NCI-H2029 treated with DMSO at 0.1 percent for 48 hours (cell line): ENCODE results near the gene SERTAD3.

Experiments
- DNase-seq: peaks from one replicate; lab custom pipeline; 2025; lab: John Stamatoyannopoulos, UW

The SERTAD3 gene

GRCh38 chr19:40425450-40426287 lies 18.5 kb downstream of the SERTAD3 start, which contains the start of gene SERTAD1:
Gene SERTAD1 (minus strand): TSS chr19:40425992. CDS start chr19:40423546, 2,446 bp downstream.
- peak; percentile 98 for DNase-seq

DNA sequence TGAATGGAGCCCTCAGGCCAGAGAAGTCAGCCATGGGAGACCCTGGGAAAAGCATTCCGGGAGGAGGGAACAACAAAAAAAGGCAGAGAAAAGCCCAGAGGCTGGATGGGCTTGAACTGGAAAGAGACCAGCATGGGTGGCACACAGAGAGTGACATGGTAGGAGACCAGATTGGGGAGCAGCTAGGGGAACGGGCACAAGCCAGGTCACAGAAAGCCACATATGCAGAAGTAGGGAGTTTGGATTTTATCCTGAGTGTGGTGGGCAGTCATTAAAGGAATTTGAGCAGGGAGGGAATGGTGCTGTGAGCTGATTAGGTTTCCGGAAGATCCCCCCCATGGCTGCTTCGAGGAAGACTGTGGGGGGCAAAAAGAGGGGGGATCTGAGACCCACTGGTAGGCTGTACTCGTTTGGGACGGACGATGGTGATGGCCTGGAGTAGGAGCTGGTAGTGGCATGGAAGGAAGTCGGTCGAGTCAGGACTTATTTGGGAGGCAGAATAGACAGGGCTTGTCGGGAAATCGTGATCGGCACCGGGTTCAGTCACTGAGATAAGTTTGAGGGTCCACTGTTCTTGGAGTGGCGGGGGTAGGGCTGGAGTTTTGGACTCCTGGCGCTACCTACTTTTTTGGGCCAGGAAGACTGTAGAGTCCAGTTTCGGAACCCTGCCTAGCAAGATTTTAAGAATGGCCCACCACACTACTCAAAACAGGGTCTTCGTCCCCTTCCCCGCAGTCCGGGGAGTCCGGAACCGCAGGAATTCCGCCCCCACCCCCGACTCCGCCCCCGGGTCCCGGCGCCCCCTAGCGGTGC lies 19.3 kb downstream of the SERTAD3 start:
- no peak for DNase-seq

DNA sequence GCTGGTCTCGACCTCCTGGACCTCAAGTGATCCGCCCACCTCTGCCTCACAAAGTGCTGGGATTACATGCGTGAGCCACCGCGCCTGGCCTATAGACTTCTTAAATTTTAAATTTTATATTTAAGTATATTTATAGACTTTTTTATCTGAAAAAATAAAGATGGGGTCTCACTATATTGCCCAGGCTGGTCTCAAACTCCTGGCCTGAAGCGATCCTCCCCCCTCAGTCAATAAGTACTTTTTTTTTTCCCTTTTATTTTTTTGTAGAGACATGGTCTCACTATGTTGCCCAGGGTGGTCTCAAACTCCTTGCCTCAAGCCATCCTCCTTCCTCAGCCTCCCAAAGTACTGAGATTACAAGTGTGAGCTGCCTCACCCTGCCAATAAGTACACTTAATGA lies 20.2 kb downstream of the SERTAD3 start:
- no peak for DNase-seq

GRCh38 chr19:40422748-40423566 lies 21.2 kb downstream of the SERTAD3 start:
- DNase-seq, result no peak

DNA sequence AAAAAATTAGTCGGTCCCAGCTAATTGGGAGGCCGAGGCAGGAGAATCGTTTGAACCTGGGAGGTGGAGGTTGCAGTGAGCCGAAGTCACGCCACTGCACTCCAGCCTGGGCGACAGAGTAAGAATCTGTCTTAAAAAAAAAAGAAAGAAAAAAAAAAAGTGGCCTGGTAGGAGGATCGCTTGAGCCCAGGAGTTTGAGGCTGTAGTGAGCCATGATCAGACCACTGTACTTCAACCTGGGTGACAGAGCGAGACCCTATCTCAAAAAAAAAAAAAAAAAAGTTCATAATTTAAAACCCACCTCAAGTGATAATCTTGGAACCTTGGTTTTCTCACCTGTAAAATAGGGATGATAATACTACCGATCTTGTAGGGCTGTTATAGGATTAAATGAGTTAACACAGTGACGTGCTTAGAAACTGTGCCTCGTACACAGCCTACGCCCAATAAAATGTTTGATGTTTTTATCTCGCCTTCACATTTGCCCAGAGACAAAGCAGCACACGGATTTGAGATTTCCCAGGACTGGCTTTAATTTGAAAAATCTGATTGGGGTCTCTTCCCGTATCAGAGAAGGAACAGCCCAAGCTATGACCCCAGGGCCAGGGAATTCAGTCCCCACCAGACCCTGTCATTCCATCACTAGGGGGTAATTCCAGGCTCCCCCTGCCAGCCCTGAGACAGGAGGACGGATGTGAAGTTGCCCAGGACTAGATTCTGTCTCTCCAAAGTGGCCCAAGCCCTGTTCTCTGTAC lies 22.0 kb downstream of the SERTAD3 start:
- no peak for DNase-seq

- peak; percentile 58 for DNase-seq
Measured at GRCh38 chr19:40420766-40421765, 23.1 kb downstream of the SERTAD3 start.

- DNase-seq, result no peak
Measured at GRCh38 chr19:40420451-40420765, 23.7 kb downstream of the SERTAD3 start.

DNA sequence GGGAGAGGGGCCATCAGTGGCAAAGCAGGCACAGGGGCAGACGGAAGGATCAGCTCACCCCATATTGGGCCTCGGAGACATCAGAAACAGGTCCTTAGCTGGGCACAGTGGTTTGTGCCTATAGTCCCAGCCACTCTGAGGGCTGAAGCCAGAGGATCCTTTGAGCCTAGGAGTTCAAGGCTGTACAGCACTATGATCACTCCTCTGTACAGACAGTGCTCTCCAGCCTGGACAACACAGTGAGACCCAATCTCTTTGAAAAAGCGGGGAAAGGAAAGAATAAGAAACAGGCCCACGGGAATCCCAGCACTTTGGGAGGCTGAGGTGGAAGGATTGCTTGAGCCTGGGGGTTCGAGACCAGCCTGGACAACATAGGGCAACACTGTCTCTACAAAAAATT lies 24.4 kb downstream of the SERTAD3 start:
- no peak for DNase-seq

DNA sequence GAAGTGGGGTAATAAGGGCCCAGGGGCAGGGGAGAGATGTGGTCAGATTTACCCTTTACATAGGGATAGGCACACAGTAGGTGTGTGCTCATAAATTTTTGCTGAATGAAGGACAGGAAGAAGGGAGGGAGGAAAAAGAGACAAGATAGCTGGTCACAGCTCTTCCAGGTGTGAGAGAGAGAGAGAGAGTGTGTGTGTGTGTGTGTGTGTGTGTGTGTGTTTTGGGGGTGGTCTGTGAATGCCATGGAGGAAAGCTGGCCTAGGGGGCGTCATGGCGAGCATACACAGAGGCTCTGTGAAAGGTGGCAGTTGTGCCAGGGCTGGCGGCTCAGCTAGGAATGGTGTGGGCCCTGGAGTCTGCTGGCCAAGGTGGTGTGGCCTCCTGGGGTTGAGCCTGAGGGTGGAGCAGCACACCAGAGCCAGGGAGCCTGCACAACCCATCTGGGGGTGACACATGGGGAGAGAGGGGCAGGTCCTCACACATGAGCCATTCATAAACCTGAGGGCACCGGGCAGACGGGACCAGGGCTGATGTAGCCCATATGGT lies 25.0 kb downstream of the SERTAD3 start:
- no peak for DNase-seq

DNA sequence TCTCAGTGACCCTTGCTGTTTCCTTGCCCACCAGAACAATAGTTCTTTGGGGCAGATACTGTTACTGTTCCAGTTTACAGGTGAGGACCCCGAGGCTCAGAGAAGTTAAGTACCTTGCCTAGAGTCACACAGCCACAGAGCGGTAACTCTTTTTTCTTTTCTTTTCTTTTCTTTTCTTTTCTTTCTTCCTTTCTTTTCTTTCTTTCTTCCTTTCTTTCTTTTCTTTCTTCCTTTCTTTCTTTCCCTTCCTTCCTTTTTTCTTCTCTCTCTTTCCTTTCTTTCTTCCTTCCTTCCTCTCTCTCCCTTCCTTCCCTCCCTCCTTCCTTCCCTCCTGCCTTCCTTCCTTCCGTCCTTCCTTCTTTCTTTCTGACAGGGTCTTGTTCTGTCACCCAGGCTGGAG lies 26.1 kb downstream of the SERTAD3 start:
- no peak for DNase-seq

DNA sequence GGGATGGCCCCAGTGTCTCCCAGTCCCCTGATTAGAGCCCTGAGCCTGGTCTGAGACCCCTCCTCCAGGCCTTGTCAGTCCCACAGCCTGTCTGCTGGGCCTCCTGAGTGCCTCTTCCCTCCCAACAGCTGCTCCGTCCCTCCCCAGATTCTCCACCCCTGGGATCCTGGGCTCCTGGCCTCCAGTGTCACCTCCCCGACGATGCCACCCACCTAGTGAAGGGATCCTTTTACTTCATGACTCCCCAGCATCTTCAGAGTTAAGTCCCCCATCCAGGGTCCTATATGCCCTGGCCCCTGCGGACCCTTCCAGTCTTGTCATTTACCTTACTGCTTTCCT lies 26.5 kb downstream of the SERTAD3 start:
- DNase-seq, result no peak

DNA sequence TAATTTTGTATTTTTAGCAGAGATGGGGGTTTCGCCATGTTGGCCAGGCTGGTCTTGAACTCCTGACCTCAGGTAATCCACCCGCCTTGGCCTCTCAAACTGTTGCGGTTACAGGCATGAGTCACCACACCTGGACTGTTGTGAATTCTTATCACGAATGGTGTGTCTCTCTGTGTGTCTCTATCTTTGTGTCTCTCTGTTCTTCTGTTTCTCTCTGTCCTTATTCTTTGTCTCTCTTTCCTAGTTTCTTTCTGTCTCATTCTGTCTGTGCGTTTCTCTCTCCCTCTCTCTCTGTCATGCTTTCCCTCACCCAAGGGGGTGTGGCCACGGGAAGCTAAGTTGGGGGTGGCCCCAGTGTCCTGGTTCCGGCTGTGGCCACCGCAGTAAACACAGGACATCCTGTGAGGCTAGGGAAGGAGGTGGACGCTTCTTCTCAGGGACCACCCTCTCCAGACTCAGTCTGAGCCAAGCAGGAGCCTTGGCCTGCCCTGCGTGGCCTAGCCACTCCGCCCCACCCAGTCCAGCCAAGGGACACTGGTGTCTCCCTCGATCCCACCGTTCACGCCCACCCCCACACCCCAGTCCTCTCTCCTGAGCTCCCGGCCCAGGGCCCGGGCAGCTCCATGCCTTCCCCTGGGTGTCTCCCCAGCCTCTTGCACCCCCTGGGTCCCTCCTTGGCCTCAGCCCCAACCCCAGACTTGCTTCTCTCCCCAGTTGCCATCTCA lies 27.1 kb downstream of the SERTAD3 start:
- no peak for DNase-seq

DNA sequence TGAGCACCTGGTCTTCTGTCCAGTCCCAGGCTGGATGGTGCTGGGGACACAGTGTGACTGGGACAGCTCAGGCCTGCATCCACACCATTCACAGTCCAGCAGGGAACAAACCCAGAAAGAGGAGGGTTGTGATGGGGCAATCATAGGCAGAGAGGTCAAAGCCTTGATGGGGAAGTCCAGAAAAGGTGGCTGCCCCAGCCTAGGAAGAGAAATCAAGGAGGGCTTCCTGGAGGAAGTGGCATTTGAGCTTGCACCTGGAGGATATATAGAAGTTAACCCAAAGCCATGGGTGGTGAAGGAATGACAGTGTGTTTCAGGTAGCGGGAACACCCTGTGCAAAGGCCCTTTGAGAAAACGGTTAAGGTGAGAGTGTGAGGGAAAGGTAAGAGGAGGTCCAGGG lies 28.4 kb downstream of the SERTAD3 start:
- no peak for DNase-seq

- no peak for DNase-seq
Measured at GRCh38 chr19:40414542-40415535, 29.3 kb downstream of the SERTAD3 start.

GRCh38 chr19:40413291-40413845 lies 30.8 kb downstream of the SERTAD3 start, which contains the start of gene PRX:
Gene PRX (minus strand): TSS chr19:40413378. CDS start chr19:40407932, 5,446 bp downstream.
- no peak for DNase-seq

- no peak for DNase-seq
Measured at GRCh38 chr19:40412866-40413265, 31.3 kb downstream of the SERTAD3 start.

DNA sequence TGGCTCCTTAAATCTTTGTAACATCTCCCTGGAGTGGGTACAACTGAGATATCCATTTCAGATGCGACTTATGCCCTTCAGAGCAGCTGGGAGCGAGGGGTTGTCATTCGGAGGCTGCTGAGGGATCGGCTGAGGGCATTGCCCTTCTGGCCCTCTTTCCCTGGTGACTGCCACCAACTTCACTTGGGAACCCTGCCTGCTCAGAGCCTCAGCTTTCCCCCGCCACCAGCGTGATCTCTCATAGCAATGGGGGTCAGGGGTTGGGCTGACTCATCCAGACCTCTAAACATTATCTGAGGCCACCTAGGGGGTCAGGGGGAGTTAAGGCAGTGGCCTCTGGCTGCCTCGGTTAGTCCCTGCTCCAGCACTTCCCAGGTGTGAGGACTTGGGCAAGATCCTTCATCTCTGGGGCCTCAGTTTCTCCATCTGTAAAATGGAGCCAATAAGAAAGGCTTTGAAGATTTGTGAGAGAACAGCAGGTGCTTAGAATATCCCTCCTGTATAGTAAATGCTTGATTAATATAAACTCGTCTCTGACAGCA lies 32.1 kb downstream of the SERTAD3 start:
- DNase-seq, result no peak
